HG03521 (cell line): ENCODE data around the gene RAB41.
"Not testable (repeated sequence)": the region's sequence is repeated elsewhere in the genome, so short reads cannot be mapped to it uniquely, and the experiment has no call there.

Experiments used
- ATAC-seq: cut with Tn5 transposase; IDR thresholded peaks from one replicate; pipeline ENCODE4 v1.9.1; 2021; ENCODE audit warnings: mild to moderate bottlenecking, moderate library complexity; ENCODE audit not compliant: unreplicated experiment

The RAB41 gene

DNA sequence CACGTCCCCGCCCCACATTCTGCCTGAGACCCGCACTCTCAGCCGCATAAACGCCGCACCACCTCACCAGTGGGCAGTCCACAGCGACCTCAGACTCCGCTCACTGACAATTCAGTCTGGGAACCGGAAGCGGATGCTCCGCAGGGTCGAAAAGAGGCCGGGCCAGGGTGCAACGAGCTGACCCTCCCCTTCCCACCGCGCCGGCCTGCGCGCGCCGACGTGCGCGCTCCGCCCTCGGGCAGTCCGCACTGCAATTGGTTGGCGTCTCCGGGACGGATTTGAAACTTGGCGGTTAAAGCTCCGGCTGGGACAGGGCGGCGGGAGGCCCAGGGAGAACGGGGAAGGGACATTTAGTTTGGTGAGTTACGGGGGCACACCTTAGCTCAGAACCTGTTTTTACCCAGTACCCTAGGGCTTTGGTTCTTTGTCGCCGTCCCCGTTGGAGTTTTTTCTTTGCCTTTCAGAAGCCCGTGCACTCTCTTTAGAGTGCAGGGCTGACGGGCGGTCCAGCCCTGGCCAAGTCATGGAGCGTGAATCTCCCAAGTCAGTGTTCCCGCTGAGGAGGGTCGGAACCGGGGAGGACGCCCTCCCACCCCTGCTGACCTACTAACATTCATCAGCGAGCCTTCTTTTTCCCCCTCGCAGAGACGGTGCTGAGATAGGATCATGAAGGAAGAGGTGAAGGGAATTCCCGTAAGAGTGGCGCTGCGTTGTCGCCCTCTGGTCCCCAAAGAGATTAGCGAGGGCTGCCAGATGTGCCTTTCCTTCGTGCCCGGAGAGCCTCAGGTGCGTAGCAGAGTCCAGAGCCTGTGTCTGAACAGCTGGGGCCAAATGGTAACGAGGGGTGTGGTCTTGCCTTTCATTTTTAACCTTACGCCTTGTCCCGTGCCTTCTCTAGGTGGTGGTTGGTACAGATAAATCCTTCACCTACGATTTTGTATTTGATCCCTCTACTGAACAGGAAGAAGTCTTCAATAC is 8.1 kb downstream of the RAB41 start, which contains the start of the genes KIF4A and PDZD11:
TSS of gene KIF4A (plus strand) at position 312 of the 978 bp plus-strand sequence. CDS start at position 667, 355 bp downstream.
TSS of gene PDZD11 (minus strand) at position 135 of the 978 bp plus-strand sequence. CDS start 586 bp downstream, outside the sequence.
- ATAC-seq, result peak; percentile 100

DNA sequence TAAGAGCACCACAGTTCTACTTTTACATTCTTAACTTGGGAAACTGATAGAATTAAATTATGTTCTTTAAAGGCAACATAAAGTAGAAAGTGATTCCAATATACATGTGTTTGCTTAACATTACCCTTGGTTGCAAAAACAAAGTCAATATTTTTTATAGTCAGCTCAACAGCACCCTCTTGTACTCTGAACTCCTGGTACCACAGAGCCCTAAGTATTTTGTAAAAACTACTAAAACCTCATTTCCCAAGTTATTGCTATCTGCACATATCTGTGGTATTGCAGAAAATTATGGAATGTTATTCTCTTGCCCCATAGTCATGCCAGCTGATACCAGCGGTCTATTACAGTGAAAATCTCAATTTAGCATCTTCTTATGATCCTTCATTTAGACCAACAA is 10.8 kb downstream of the RAB41 start:
- ATAC-seq, result no peak

DNA sequence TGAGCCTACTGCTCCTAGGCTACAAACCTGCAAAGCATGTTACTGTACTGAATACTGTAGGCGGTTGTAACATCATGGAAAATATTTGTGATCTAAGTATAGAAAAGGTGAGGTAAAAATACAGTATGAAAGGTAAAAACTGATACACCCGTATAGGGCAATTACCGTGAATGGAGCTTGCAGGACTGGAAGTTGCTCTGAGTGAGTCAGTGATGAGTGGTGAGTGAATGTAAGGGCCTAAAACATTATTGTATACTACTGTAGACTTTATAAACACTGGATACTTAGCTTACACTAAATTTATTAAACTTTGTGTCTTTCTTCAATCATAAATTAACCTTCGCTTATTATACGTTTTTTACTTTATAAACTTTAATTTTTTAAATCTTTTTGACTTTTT is 11.6 kb downstream of the RAB41 start:
- no peak for ATAC-seq

DNA sequence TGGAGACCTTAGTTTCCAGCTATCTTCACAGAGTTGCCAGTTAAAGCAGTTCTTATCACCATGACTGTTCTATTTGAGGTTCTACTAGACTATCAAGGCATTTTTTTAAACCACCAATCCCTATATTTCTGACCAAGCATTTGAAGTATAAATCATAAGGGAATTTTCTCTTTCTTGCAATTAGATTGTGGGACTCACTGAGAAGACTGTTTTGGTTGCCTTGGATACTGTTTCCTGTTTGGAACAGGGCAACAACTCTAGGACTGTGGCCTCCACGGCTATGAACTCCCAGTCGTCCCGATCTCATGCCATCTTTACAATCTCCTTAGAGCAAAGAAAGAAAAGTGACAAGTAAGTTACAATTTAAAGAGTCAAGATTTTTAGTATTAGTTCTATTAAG is 19.7 kb downstream of the RAB41 start:
- ATAC-seq, result no peak

DNA sequence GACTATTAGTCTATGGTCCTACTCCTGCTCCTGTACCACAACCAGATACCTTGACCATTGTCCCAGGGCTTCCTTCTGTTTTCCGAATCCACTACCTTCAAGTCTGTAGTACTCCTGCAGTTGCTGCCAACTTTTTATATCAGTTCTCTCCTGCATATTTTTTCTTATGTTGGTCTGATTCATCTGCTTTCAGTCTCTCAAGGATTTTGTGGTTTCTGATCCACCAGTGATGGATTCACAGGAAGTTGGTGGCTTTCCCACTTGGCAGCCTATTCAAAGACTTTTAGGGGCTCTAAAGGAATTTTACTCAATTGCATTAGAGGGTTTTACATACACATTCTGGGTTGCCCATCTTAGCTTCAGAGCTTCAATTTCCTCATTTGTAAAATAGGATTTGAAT is 31.5 kb downstream of the RAB41 start:
- no peak for ATAC-seq

DNA sequence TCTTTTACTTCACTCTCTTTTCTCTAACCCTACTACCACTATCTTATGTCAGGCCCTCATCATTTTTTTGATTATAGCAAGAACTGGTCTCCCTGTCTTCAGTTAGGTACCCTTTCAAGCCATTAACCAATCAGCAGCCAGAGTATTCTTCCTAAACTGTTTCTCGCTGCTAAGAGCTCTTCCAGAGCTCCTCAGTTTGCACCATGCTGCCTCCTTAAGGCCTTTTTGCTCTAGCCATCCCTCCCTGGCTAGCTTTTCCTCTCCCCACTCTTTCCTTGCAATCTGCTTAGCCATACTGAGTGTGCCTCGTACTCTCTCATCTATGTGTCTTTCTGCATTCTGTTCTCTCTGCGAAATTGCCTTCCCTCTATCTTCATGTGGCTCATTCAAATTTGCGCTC is 40.8 kb downstream of the RAB41 start:
- ATAC-seq, result no peak

DNA sequence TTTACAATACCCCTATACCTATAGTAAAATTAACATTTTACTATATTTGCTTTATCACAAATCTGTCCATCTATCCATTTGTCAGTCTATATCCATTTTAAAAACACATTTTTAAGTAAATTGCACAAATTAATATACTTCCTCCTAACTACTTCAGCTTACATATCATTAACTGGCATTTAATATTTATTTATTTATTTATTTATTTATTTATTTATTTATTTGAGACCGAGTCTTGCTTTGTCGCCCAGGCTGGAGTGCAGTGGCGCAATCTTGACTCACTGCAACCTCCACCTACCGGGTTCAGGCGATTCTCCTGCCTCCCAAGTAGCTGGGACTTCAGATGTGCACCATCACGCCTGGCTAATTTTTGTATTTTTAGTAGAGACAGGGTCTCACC is 41.7 kb downstream of the RAB41 start:
- ATAC-seq, result not testable (repeated sequence)

DNA sequence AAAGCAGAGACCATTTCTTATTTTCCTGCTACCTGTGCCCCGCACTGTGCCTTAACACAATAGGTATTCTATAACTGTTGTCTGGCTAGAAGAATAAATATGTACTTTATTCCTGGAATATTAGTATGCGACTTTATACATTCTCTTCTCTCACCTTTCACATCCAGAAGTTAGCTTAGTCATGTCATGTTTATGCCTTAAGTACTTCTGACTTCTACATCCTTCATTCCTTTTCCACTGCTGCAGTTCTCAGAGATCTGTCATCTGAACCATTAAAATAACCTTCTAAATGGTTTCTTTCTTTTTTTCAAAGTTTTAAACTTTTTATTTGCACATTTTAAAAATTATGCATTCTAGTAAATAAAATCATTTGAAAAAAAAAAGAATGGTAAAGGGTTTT is 42.4 kb downstream of the RAB41 start:
- ATAC-seq, result no peak

DNA sequence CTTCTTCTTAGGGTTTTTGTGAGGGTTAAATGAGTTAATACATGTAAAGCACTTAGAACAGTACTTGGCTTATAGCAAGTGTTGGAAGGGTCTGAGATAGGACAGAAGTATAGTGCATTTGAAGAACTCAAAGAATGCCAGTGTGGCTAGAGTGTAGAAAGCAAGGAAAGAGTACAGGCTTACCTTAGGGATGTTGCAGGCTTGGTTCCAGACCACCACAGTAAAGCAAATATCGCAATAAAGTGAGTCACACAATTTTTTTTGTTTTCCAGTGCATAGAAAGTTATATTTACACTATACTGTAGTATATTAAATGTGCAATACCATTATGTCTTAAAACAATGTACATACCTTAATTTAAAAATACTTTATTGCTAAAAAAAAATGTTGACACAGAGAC is 49.2 kb downstream of the RAB41 start:
- no peak for ATAC-seq

DNA sequence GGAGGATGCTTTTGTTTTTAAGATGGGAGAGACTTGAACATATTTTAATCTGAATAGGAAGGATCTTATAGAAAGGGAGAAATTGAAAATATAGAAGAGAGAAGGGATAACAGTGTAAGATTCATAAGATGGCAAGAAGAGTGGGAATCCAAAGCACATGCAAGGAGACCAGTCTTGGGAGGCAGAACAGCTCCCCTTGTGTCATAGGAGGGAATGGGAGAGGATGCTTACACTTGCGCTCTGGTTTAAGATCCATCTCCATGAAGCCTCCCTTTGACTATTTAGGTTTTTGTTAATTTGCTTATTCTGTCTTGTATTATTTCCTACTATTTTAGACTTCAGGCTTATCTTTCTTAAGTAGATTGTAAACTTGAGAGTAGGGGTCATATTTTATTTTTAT is 50.6 kb downstream of the RAB41 start:
- no peak for ATAC-seq
